ENCODE data around the gene PNPLA8.
"Not testable (repeated sequence)": the region's sequence is repeated elsewhere in the genome, so short reads cannot be mapped to it uniquely, and the experiment has no call there.

PNPLA8 gene

DNA sequence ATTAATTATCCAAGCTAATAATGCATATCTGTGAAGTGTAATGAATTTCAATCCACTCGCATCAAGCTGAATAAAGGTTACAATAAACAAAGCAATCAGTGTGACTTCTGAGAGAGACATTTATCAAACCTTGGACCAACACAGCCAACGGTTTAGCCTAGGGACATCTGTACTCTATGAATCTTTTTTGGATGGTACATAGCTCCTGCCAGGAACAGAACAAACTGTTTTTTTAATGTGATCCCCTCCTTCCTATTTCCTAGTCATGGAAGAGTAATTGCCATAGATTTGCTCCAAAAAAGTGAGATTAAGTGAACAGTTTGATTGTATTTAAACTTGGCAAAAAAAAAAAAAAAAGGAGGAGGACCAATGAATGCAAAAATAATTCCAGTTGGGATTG lies 58.5 kb downstream of the PNPLA8 start:
- no peak overlapping the region for H3K4me3 ChIP-seq (ENCODE audit: low read depth, low read length)
- TF ChIP-seq, protein P1, sequence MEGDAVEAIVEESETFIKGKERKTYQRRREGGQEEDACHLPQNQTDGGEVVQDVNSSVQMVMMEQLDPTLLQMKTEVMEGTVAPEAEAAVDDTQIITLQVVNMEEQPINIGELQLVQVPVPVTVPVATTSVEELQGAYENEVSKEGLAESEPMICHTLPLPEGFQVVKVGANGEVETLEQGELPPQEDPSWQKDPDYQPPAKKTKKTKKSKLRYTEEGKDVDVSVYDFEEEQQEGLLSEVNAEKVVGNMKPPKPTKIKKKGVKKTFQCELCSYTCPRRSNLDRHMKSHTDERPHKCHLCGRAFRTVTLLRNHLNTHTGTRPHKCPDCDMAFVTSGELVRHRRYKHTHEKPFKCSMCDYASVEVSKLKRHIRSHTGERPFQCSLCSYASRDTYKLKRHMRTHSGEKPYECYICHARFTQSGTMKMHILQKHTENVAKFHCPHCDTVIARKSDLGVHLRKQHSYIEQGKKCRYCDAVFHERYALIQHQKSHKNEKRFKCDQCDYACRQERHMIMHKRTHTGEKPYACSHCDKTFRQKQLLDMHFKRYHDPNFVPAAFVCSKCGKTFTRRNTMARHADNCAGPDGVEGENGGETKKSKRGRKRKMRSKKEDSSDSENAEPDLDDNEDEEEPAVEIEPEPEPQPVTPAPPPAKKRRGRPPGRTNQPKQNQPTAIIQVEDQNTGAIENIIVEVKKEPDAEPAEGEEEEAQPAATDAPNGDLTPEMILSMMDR (IDR thresholded peaks at IDR 0.05; ENCODE audit: borderline replicate concordance, insufficient read depth, low read depth, low read length), result no peak

DNA sequence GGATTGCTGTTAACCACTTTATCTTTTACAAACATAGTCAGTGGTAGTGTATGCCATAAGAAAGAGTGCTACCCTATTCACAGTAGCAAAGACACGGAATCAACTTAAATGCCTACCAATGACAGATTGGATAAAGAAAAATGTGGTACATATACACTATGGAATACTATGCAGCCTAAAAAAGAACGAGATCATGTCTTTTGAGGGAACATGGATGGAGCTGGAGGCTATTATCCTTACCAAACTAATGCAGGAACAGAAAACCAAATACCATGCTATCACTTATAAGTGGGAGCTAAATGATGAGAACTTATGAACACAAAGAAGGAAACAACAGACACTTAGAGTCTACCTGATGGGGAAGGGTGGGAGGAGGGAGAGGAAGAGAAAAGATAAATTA lies 59.6 kb downstream of the PNPLA8 start:
- not testable (repeated sequence) for H3K4me3 ChIP-seq (ENCODE audit: low read depth, low read length)

DNA sequence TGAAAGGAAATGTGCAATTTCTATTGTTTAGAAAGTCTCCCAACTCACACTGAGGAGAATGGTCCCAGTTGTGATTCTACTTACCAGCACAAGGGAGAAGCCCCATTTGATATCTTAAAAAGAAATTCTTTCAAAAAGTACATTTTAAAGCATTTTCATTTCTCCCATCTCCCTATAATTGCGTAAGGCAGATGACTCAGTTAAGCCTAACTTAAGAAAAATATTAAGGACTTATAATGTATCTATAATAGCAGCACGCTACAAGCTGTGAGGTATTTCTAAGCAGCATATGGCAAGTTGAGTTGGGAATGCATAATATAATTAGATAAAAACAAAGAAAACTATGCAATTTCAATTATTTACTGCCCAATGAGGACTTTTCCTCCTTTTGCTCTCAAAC lies 61.2 kb downstream of the PNPLA8 start:
- TF ChIP-seq, protein P1 (IDR thresholded peaks at IDR 0.05; ENCODE audit: borderline replicate concordance, insufficient read depth, low read depth, low read length), result no peak
- no peak overlapping the region for H3K4me3 ChIP-seq (ENCODE audit: low read depth, low read length)

DNA sequence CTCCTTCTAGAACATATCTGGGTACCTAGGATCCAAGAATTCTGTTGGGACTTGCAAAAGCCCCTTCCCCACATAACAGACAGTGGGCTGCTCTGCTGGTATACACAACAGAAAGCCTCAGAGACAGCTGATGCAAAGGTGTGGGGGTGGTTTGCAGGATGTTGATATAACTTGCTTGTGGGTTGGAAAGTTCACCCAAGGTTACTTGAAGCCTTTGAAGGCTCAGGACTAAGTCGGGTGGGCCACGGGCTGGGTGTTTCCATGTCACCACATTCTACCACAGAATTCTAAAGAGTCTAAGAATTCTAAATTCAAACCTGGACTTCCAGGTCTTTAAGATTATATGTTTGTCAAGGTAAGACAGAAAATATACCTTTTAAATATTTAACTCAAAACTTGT lies 62.3 kb downstream of the PNPLA8 start:
- TF ChIP-seq, protein P1 (IDR thresholded peaks at IDR 0.05; ENCODE audit: borderline replicate concordance, insufficient read depth, low read depth, low read length), result no peak
- H3K4me3 ChIP-seq (ENCODE audit: low read depth, low read length), result no peak overlapping the region

DNA sequence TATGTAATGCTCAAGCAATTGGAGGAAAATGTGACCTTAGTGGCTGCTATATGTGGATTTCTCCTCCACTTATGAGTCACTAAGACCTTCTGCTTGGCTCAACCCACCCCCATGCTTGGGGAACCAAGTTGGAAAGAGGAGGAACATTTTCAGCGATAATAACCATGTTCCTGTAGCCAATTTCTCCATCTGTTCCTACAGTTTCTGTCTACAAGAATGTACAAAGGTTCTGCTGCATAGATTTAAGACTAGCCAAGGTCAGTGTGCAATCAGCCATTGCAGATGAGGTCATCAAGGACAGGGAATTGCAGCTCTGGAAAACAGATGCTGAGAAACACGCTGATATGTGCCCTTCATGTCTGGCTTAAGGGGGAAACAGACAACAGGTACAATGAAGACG lies 64.1 kb downstream of the PNPLA8 start:
- H3K4me3 ChIP-seq (ENCODE audit: low read depth, low read length), result no peak overlapping the region
- TF ChIP-seq, protein P1 (IDR thresholded peaks at IDR 0.05; ENCODE audit: borderline replicate concordance, insufficient read depth, low read depth, low read length), result no peak

DNA sequence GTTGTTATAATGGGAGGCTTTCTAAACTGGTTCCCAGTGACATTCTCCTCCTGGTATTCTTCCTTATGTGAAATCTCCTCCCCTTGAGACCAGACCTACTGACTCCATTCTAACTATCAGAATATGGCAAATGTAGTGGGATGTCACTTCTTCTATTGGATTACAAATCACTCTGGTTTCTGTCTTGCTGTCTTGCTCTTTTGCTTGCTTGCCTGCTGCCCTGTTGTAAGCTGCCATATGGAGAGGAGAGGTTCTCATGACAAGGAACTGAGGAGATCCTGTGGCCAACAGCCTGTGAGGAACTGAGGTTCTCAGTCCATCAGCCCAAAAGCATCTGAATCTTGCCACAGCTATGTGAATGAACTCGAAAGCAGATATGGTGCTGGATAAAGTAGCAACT lies 65.0 kb downstream of the PNPLA8 start:
- TF ChIP-seq, protein P1 (IDR thresholded peaks at IDR 0.05; ENCODE audit: borderline replicate concordance, insufficient read depth, low read depth, low read length), result no peak
- H3K4me3 ChIP-seq (ENCODE audit: low read depth, low read length), result no peak overlapping the region

DNA sequence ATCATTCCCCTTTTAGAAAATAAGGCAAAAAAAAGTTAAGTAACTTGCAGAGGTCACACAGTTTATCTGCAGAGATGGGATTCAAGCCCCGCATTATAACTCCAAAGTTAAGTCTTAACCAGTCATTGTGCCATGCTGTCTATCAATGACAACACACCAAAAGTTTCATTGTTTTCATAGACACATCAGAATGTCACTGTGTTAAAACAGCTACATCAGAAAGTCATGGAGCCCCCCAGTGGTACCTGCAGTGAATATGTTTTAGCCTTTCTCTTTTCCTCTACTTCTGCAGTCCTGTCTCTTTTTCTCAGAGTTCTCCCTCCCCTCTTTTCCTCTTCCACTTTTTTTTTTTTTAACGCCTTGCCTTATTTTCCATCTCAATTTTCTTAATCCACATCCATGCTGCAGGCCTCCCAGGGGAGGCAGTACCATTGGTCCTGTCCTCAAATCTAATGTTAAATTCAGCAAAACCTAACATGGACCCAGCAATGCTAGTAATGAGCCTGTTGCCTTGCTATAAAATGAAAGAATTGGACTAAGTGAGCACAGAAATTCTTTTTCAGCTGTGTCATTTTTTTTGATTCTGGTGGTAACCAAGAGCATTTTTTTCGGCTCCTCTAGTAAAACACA lies 65.9 kb downstream of the PNPLA8 start:
- H3K4me3 ChIP-seq (ENCODE audit: low read depth, low read length), result no peak overlapping the region
- TF ChIP-seq, protein P1 (IDR thresholded peaks at IDR 0.05; ENCODE audit: borderline replicate concordance, insufficient read depth, low read depth, low read length), result peak; percentile 65

DNA sequence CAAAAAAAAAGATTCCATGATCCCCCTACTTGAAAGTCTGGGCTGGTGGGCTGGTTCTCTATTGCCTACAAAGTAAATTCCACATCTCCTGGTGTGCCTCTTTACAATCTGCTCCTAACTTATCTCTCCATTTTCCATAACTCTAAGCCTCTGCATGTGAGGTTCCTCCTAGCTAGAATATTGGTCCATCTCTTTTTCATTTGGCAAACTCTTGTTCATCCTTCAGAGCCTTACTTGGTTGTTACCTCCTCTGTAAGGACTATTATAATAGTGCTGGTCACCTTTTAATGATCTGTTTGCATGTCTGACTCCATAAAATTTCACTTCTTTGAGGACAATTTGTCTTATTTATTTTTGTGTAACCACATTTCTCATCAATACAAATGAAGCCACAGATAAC lies 68.1 kb downstream of the PNPLA8 start:
- TF ChIP-seq, protein P1 (IDR thresholded peaks at IDR 0.05; ENCODE audit: borderline replicate concordance, insufficient read depth, low read depth, low read length), result no peak
- no peak overlapping the region for H3K4me3 ChIP-seq (ENCODE audit: low read depth, low read length)
